DMS153 (cell line): Measurements from ENCODE around the gene KRTAP6-2.

ENCODE experiments used
- DNase-seq: peaks from one replicate; lab custom pipeline; 2025; lab: John Stamatoyannopoulos, UW

The KRTAP6-2 gene

DNA sequence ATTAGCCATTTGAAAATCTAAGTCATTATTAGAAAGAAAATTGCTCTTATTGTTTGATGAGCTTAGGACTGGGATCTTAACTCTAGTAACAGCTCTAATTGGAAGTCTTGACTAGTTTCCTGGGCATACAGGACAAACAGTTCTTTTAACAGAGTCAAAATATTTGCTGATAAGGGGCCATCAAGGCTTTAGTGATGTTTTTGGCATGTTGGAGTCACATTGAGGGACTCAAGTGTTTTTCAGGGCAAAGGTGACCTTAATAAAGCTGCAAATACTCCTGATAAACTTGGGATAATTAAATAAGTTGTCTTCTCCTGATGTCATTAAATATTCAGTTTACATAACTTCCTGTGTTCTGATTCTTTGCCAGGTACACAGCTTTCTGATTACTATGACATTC, 31.1 kb downstream of the KRTAP6-2 start:
- DNase-seq = no peak

- DNase-seq = no peak
These were observed 35.1 kb downstream of the KRTAP6-2 start for GRCh38 chr21:30563630-30564029.

GRCh38 chr21:30563072-30563471, 35.6 kb downstream of the KRTAP6-2 start:
- DNase-seq = no peak

- no peak for DNase-seq
These were observed 36.7 kb downstream of the KRTAP6-2 start for GRCh38 chr21:30561957-30562356.

- DNase-seq = no peak
These were observed 37.3 kb downstream of the KRTAP6-2 start, which contains the start of gene KRTAP19-7 for GRCh38 chr21:30561264-30561895. Gene KRTAP19-7 (minus strand): TSS chr21:30561314. CDS start chr21:30561289, 25 bp downstream.

GRCh38 chr21:30555095-30555494, 43.6 kb downstream of the KRTAP6-2 start:
- DNase-seq = no peak

DNA sequence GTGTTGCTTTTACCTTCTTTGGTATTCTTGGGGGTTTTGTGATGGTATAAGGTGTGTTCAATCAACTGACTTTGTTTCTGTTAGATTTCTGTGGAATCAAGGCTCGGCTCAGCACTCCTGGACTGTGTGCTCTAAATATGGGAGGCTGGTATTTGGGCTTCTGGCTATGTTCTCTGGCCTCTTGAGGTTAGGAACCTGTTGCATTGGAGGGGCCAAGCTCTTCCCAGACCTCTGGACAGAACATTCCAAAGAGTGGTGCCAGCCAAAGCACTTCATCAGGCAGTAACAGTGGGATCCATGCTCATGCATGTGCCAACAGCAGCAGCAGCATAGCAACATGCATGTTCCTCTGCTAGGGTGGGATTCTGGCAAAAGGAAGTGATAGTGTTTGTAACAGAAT, 45.9 kb downstream of the KRTAP6-2 start:
- no peak for DNase-seq
